Measurements from ENCODE around the gene OGA.

OGA gene

GRCh38 chr10:101776161-101776817, 42.0 kb downstream of the OGA start (continued):
- TF ChIP-seq POU6F1 (CRISPR knock-in tag; IDR thresholded peaks at IDR 0.05; ENCODE audit: borderline replicate concordance, low read depth) (no peak), PPARA (CRISPR knock-in tag; IDR thresholded peaks at IDR 0.05; ENCODE audit: borderline replicate concordance) (no peak)

- ATAC-seq = no peak; the same call in 2 of the 3 replicates
- TF ChIP-seq CSRNP3 (CRISPR knock-in tag; IDR thresholded peaks at IDR 0.05) (no peak), ESRRG (CRISPR knock-in tag; IDR thresholded peaks at IDR 0.05) (no peak), OSR1 (CRISPR knock-in tag; IDR thresholded peaks at IDR 0.05) (no peak), ZFP30 (CRISPR knock-in tag; IDR thresholded peaks at IDR 0.05) (no peak), SNAI2 (CRISPR knock-in tag; IDR thresholded peaks at IDR 0.05) (no peak)
These were observed 42.7 kb downstream of the OGA start, which contains the start of gene FGF8 for GRCh38 chr10:101775273-101776160. TSS of gene FGF8 (minus strand) at chr10:101776114. CDS start at chr10:101775900, 214 bp downstream.

- no peak for ATAC-seq
- TF ChIP-seq BACH2 (CRISPR knock-in tag; IDR thresholded peaks at IDR 0.05; ENCODE audit: borderline replicate concordance) (no peak), TOX (CRISPR knock-in tag; IDR thresholded peaks at IDR 0.05; ENCODE audit: borderline replicate concordance) (no peak), CSRNP3 (CRISPR knock-in tag; IDR thresholded peaks at IDR 0.05) (no peak), GLIS3 (CRISPR knock-in tag; IDR thresholded peaks at IDR 0.05) (no peak), CREB5 (CRISPR knock-in tag; IDR thresholded peaks at IDR 0.05; ENCODE audit: low read depth) (no peak), ESRRG (CRISPR knock-in tag; IDR thresholded peaks at IDR 0.05) (no peak)
These were observed 43.5 kb downstream of the OGA start for GRCh38 chr10:101774589-101775272.

GRCh38 chr10:101773923-101774588, 44.2 kb downstream of the OGA start:
- ATAC-seq = no peak
- TF ChIP-seq PPARA (CRISPR knock-in tag; IDR thresholded peaks at IDR 0.05; ENCODE audit: borderline replicate concordance) = no peak
- TF ChIP-seq SNAI2 (CRISPR knock-in tag; IDR thresholded peaks at IDR 0.05) = no peak
- no peak for TF ChIP-seq ESRRG (CRISPR knock-in tag; IDR thresholded peaks at IDR 0.05)
- TF ChIP-seq CREB5 (CRISPR knock-in tag; IDR thresholded peaks at IDR 0.05; ENCODE audit: low read depth) = no peak
- no peak for TF ChIP-seq TOX (CRISPR knock-in tag; IDR thresholded peaks at IDR 0.05; ENCODE audit: borderline replicate concordance)
- no peak for TF ChIP-seq ZNF8 (CRISPR knock-in tag; IDR thresholded peaks at IDR 0.05)
